Activated CD8-positive, alpha-beta T cell treated with anti-CD3 and anti-CD28 coated beads for 36 hours (primary cell): ENCODE measurements around the gene GPR157. TPM values are rescaled to one million over a fixed set of nuclear protein-coding genes. Genes with fewer than 3 reads are reported as not detected.

Experiments
- ATAC-seq: fragments of 200-7000 bp; cut with Tn5 transposase; one replicate; pipeline ENCODE4 v1.10.0; 2021; ENCODE audit warnings: mild to moderate bottlenecking, moderate library complexity
- CTCF ChIA-PET: fragments of 350-600 bp; sonication (Branson Sonifier 250); formaldehyde crosslinking; loops from one replicate; lab custom pipeline; 2021; ENCODE audit warnings: antibody characterized with exemption; lab: Charles Lee
- POLR2A ChIA-PET: fragments of 350-600 bp; sonication (Branson Sonifier 250); formaldehyde crosslinking; loops from one replicate; lab custom pipeline; 2021; ENCODE audit warnings: antibody characterized with exemption; lab: Charles Lee
- DNase-seq: peaks from one replicate; pipeline ENCODE4 v3.0.0-alpha.2; 2020
- H3K27ac Mint-ChIP-seq: one replicate; pipeline ENCODE4 v1.8.0; 2021; ENCODE audit warnings: mild to moderate bottlenecking, mixed read lengths
- H3K27me3 Mint-ChIP-seq: one replicate; pipeline ENCODE4 v1.8.0; 2021; ENCODE audit warnings: mixed read lengths
- H3K36me3 Mint-ChIP-seq: one replicate; pipeline ENCODE4 v1.8.0; 2021; ENCODE audit warnings: low read depth, mixed read lengths
- H3K4me1 Mint-ChIP-seq: one replicate; pipeline ENCODE4 v1.8.0; 2021; ENCODE audit warnings: low read depth, mixed read lengths
- H3K4me3 Mint-ChIP-seq: one replicate; pipeline ENCODE4 v1.8.0; 2021; ENCODE audit warnings: mild to moderate bottlenecking, moderate library complexity, mixed read lengths
- H3K9me3 Mint-ChIP-seq: one replicate; pipeline ENCODE4 v1.8.0; 2021; ENCODE audit warnings: mixed read lengths
- CTCF ChIP-seq: fragments of 200-600 bp; IDR thresholded peaks from one replicate; pipeline ENCODE4 v1.8.0; 2022; ENCODE audit warnings: antibody characterized with exemption, mild to moderate bottlenecking
- intact Hi-C: fragments of 100-400 bp; cut with micrococcal nuclease; formaldehyde crosslinking; loops from one replicate; pipeline ENCODE4 v1.10.0; 2022
- total RNA-seq, 2 experiments: library from RNA; stranded (reverse); gene quantifications; one replicate each; pipeline ENCODE4 v1.2.3, GENCODE V29; 2021

The GPR157 gene
- total RNA-seq, 2 experiments from 2014 or later = 3.4 to 4.7 TPM

- H3K4me3 Mint-ChIP-seq = no peak overlapping the region
- POLR2A ChIA-PET = no interaction called here
- TF ChIP-seq CTCF = no peak
- no peaks in the 10 kb centered on the region for H3K36me3 Mint-ChIP-seq
- no peaks in the 10 kb centered on the region for H3K27me3 Mint-ChIP-seq
- intact Hi-C loops = no loop called here
- H3K4me1 Mint-ChIP-seq = peaks cover 22% of the 10 kb centered on the region
- no peak overlapping the region for H3K27ac Mint-ChIP-seq
- no peak for ATAC-seq
- no peak for DNase-seq
- CTCF ChIA-PET = interaction anchor here (1.2 to 2.4 kb wide), 6 partner anchors 8 to 116 kb away, joined by 3 to 12 read pairs (median 6); no protein-coding TSS in a partner anchor
- no peaks in the 10 kb centered on the region for H3K9me3 Mint-ChIP-seq
These were observed 8.5 kb downstream of the GPR157 start for GRCh38 chr1:9120312-9120958.

GRCh38 chr1:9119745-9120144, 9.2 kb downstream of the GPR157 start:
- no peaks in the 10 kb centered on the region for H3K9me3 Mint-ChIP-seq
- no peak for DNase-seq
- no peak for TF ChIP-seq CTCF
- H3K36me3 Mint-ChIP-seq = no peaks in the 10 kb centered on the region
- H3K4me3 Mint-ChIP-seq = no peak overlapping the region
- H3K27ac Mint-ChIP-seq = no peak overlapping the region
- ATAC-seq = no peak
- no peaks in the 10 kb centered on the region for H3K27me3 Mint-ChIP-seq
- ChIA-PET POLR2A (no interaction called here), CTCF (interaction anchor here (2.2 to 2.4 kb wide), 2 partner anchors 22 to 115 kb away, joined by 7 to 12 read pairs; no protein-coding TSS in a partner anchor)
- H3K4me1 Mint-ChIP-seq = peaks cover 15% of the 10 kb centered on the region
- intact Hi-C loops = no loop called here

GRCh38 chr1:9118186-9118585, 10.7 kb downstream of the GPR157 start:
- Mint-ChIP-seq H3K9me3 (no peaks in the 10 kb centered on the region), H3K27me3 (no peaks in the 10 kb centered on the region), H3K36me3 (no peaks in the 10 kb centered on the region), H3K4me3 (no peak overlapping the region), H3K4me1 (peaks cover 14% of the 10 kb centered on the region), H3K27ac (no peak overlapping the region)
- no peak for DNase-seq
- TF ChIP-seq CTCF = no peak
- intact Hi-C loops = no loop called here
- POLR2A ChIA-PET = no interaction called here
- CTCF ChIA-PET = no interaction called here
- ATAC-seq = no peak

GRCh38 chr1:9115351-9116205, 13.3 kb downstream of the GPR157 start:
- ChIA-PET CTCF (interaction anchor here (0.9 to 2.5 kb wide), 5 partner anchors 13 to 81 kb away, joined by 3 to 11 read pairs (median 4); no protein-coding TSS in a partner anchor), POLR2A (no interaction called here)
- Mint-ChIP-seq H3K27ac (no peak overlapping the region), H3K36me3 (no peaks in the 10 kb centered on the region), H3K4me3 (no peak overlapping the region), H3K9me3 (no peaks in the 10 kb centered on the region), H3K27me3 (no peaks in the 10 kb centered on the region), H3K4me1 (peaks cover 2% of the 10 kb centered on the region)
- TF ChIP-seq CTCF = no peak
- intact Hi-C loops = no loop called here
- no peak for DNase-seq
- ATAC-seq = peak; percentile 35
